K562 (cell line): Measurements from ENCODE around the gene LIMCH1. TPM values are rescaled to one million over a fixed set of nuclear protein-coding genes. Genes with fewer than 3 reads are reported as not detected.

ENCODE experiments used
- ATAC-seq: fragments of 200-7000 bp; cut with Tn5 transposase; 3 replicates; pipeline ENCODE4 v1.9.1; 2020; ENCODE audit warnings: moderate library complexity
- BruUV-seq: library from RNA; stranded (reverse); fragments of 400-500 nt; replicated peaks from 2 replicates; lab custom pipeline; 2021; lab: Mats Ljungman, UMichigan
- CTCF ChIA-PET: fragments of 300-600 bp; formaldehyde crosslinking; extraction: SDS; loops from one replicate; lab custom pipeline; 2021; ENCODE audit warnings: low intra/inter-chr PET ratio; lab: Yijun Ruan, JAX
- POLR2A ChIA-PET: fragments of 300-600, 350-650 bp; sonication (Branson Sonifier 250); formaldehyde crosslinking; extraction: SDS; loops from one replicate; lab custom pipeline; 2021; ENCODE audit warnings: antibody characterized with exemption, inconsistent platforms; lab: Yijun Ruan, JAX
- DNase-seq, 4 experiments: peaks; one replicate each; pipeline versions ENCODE4 v3.0.0 to v3.0.0-alpha.2; 2011 to 2018; ENCODE audit warnings: low spot score in 3 of 4, mixed read lengths in 3 of 4; ENCODE audit errors: extremely low read depth in 1 of 4
- FAIRE-seq: peaks from 2 replicates; lab custom pipeline; 2011; peaks lifted over from hg19 to GRCh38; lab: Jason Lieb, UNC
- H2AFZ ChIP-seq: 2 replicates; pipeline ENCODE4 v1.6.0; 2011; ENCODE audit warnings: low read depth, low read length, control low read depth, inconsistent platforms
- H3K27ac ChIP-seq: fragments of 200-600 bp; 3 replicates; pipeline ENCODE4 v1.8.0; 2011; ENCODE audit warnings: low read depth, mild to moderate bottlenecking, control low read depth, inconsistent platforms, low read length, moderate library complexity, mixed read lengths; ENCODE audit errors: extremely low read depth
- H3K27me3 ChIP-seq, 2 experiments: fragments of 300-600 bp in 1 of 2; 2 replicates in 1 of 2; 3 replicates in 1 of 2; pipeline versions ENCODE4 v1.6.0 to v1.8.0; 2011; ENCODE audit warnings: inconsistent platforms in 2 of 2, low read length in 2 of 2, mild to moderate bottlenecking in 1 of 2, mixed read lengths in 1 of 2, moderate library complexity in 1 of 2; ENCODE audit not compliant: control insufficient read depth in 2 of 2, insufficient read depth in 2 of 2
- H3K36me3 ChIP-seq: fragments of 300-600 bp; 3 replicates; pipeline ENCODE4 v1.8.0; 2011; ENCODE audit warnings: mild to moderate bottlenecking, low read length, inconsistent platforms; ENCODE audit not compliant: control insufficient read depth, insufficient read depth
- H3K4me1 ChIP-seq, 2 experiments: fragments of 200-600 bp in 1 of 2; replicated peaks in 1 of 2; 2 replicates in 1 of 2; 3 replicates in 1 of 2; pipeline versions ENCODE4 v1.5.1 to v1.8.0; 2011; ENCODE audit warnings: inconsistent platforms in 2 of 2, low read length in 2 of 2, mild to moderate bottlenecking in 1 of 2, mixed read lengths in 1 of 2, moderate library complexity in 1 of 2; ENCODE audit not compliant: control insufficient read depth in 2 of 2, insufficient read depth in 2 of 2
- H3K4me2 ChIP-seq: 2 replicates; pipeline ENCODE4 v1.6.1; 2011; ENCODE audit warnings: low read length, control low read depth, inconsistent platforms, mixed read lengths; ENCODE audit not compliant: insufficient read depth
- H3K4me3 ChIP-seq: fragments of 200-600 bp; sonication (generic), shearing (Covaris generic); 2 replicates; pipeline ENCODE4 v1.5.1; 2016; ENCODE audit warnings: control low read depth, inconsistent platforms
- H3K79me2 ChIP-seq: fragments of 200-600 bp; 3 replicates; pipeline ENCODE4 v1.8.0; 2011; ENCODE audit warnings: low read length, inconsistent platforms; ENCODE audit not compliant: control insufficient read depth, insufficient read depth
- H3K9ac ChIP-seq, 2 experiments: 2 replicates each; pipeline versions ENCODE4 v1.6.0 to v1.6.1; 2011; ENCODE audit warnings: low read depth in 2 of 2, low read length in 2 of 2, control low read depth in 1 of 2, inconsistent platforms in 1 of 2, mild to moderate bottlenecking in 1 of 2, mixed read lengths in 1 of 2; ENCODE audit not compliant: insufficient read depth in 1 of 2
- H3K9me1 ChIP-seq: one replicate; pipeline ENCODE4 v1.6.0; 2011; ENCODE audit warnings: inconsistent platforms, mild to moderate bottlenecking, low read length, moderate library complexity; ENCODE audit not compliant: control insufficient read depth, insufficient read depth
- H3K9me3 ChIP-seq: replicated peaks from 2 replicates; pipeline ENCODE4 v1.5.1; 2011; ENCODE audit warnings: low read depth, low read length, inconsistent platforms; ENCODE audit not compliant: control insufficient read depth, insufficient read depth
- H4K20me1 ChIP-seq: replicated peaks from 2 replicates; pipeline ENCODE4 v1.6.1; 2011; ENCODE audit warnings: low read length, inconsistent platforms, mixed read lengths; ENCODE audit not compliant: control insufficient read depth, insufficient read depth
- ATF3 ChIP-seq, 2 experiments: fragments of 450-650 bp in 1 of 2; sonication (generic) in 1 of 2; formaldehyde crosslinking in 1 of 2; IDR thresholded peaks in 1 of 2; conservative IDR thresholded peaks in 1 of 2; 2 replicates each; pipeline versions ENCODE4 v1.6.1 to v1.8.1; 2016 to 2023; ENCODE audit warnings: mild to moderate bottlenecking in 2 of 2, moderate library complexity in 2 of 2, inconsistent platforms in 1 of 2, missing genetic modification reagents in 1 of 2
- TFE3 ChIP-seq: fragments of 450-650 bp; formaldehyde crosslinking; IDR thresholded peaks from 2 replicates; pipeline ENCODE4 v1.4.0; 2020; ENCODE audit warnings: mild to moderate bottlenecking, mixed read lengths
- WGBS: fragments of 100-300 bp; shearing (Covaris generic); methylation state at CpG from one replicate; pipeline ENCODE4 v1.1.6; 2016; ENCODE audit warnings: low coverage, mixed read lengths; ENCODE audit not compliant: insufficient coverage; ENCODE audit errors: missing lambda C conversion rate; 5-methylcytosine and 5-hydroxymethylcytosine counted together
- in situ Hi-C: fragments of 300-500 bp; cut with MboI; formaldehyde crosslinking; loops from 4 replicates; pipeline ENCODE4 v1.15.0; 2018; ENCODE audit warnings: inconsistent platforms, mixed read lengths
- intact Hi-C: fragments of 100-400 bp; cut with micrococcal nuclease; formaldehyde crosslinking; loops from 2 replicates; pipeline ENCODE4 v1.14.2; 2022
- polyA plus RNA-seq, 8 experiments: library from polyadenylated mRNA; depleted of rRNA in 4 of 8; stranded (reverse) in 5 of 8; unstranded in 3 of 8; fragments of >200 nt; fragmentation: Nextera tagmentation in 2 of 8; fragmentation: Illumina TruSeq in 1 of 8; extraction: Ambion mirVana in 2 of 8; extraction: Trizol in 1 of 8; gene quantifications; 2 replicates each; pipeline versions ENCODE4 v1.2.1 to v1.2.3, GENCODE V29; 2011 to 2014; ENCODE audit warnings: inconsistent platforms in 1 of 8, missing spikeins in 1 of 8
- total RNA-seq, 7 experiments: library from RNA; depleted of rRNA in 6 of 7; stranded (reverse); fragments of >200 nt in 6 of 7; fragmentation: Illumina TruSeq in 2 of 7; extraction: Trizol in 2 of 7; gene quantifications; 2 replicates each; pipeline versions ENCODE4 v1.2.1 to v1.2.3, GENCODE V29; 2011 to 2021; ENCODE audit warnings: low replicate concordance in 1 of 7

Gene LIMCH1
- total and polyA plus RNA-seq, 9 of the 15 experiments (the other 6 are each of a cell fraction or from before 2014, with no cell fraction given) = 0.35 TPM; not detected in 8

DNA sequence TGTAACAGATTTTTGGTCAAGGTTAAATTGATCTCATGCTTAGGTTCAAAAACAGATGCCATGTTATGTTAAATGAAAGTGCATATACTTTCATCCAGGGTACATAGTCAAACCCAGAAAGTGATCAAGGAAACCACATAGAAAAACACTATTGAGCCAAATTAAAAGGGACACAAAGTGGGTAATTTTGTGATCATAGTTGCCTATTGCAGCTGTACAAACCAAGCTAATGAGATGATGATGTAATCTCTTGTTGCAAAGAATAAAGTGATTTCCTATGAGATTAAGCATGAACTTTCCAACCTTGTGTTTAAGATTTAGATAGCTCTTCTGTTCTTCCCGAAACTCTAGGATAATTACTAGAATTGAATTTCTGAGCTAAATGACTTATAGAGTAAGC lies 20.2 kb upstream of the LIMCH1 start:
- intact Hi-C loops = no loop called here
- WGBS = 0% methylated on average over 1 of the region's 1 CpG
- Histone ChIP-seq H3K4me1 (no peaks in the 10 kb centered on the region), H3K27me3 (peaks cover 0 to 3% of the 10 kb centered on the region in 2 experiments; a peak in 2 of 5 replicates), H3K79me2 (no peaks in the 10 kb centered on the region), H3K4me2 (no peak overlapping the region)
- CTCF ChIA-PET = no interaction called here
- DNase-seq = no peak
- in situ Hi-C loops = no loop called here
- ATAC-seq = no peak
- POLR2A ChIA-PET = interaction anchor here (0.6 kb wide), 1 partner anchor 358 kb away, joined by 5 read pairs; no protein-coding TSS in a partner anchor
- BruUV-seq = no TSS peak
- no peak for FAIRE-seq
- TF ChIP-seq TFE3 (CRISPR knock-in tag) (no peak), ATF3 (IDR thresholded peaks at IDR 0.05) (peak; percentile 38; the same call in 1 of the 2 replicates), ATF3 (CRISPR knock-in tag; conservative IDR thresholded peaks at IDR 0.05) (no peak)
- TF ChIP-seq, all 486 proteins: peak for 1
- Histone ChIP-seq H3K9ac (no peak overlapping the region), H2AFZ (no peak overlapping the region), H3K9me1 (no peaks in the 10 kb centered on the region), H3K36me3 (no peaks in the 10 kb centered on the region), H3K27ac (no peak overlapping the region), H3K4me3 (no peak overlapping the region), H4K20me1 (no peaks in the 10 kb centered on the region), H3K9me3 (no peaks in the 10 kb centered on the region)
